ENCODE data around the gene CTNNBIP1.
"Not testable (repeated sequence)": the region's sequence is repeated elsewhere in the genome, so short reads cannot be mapped to it uniquely, and the experiment has no call there.

GRCh38 chr1:9803003-9803918, 106.8 kb downstream of the CTNNBIP1 start:
- TF ChIP-seq EP300 (conservative IDR thresholded peaks at IDR 0.05; ENCODE audit: poor library complexity, severe bottlenecking); RAD21 (conservative IDR thresholded peaks at IDR 0.05); MXI1 (conservative IDR thresholded peaks at IDR 0.05; ENCODE audit: poor library complexity, severe bottlenecking); EZH2 (IDR thresholded peaks at IDR 0.05; ENCODE audit: borderline replicate concordance, insufficient read depth, low read length, poor library complexity, severe bottlenecking): not testable (repeated sequence)
- TF ChIP-seq, protein P1, sequence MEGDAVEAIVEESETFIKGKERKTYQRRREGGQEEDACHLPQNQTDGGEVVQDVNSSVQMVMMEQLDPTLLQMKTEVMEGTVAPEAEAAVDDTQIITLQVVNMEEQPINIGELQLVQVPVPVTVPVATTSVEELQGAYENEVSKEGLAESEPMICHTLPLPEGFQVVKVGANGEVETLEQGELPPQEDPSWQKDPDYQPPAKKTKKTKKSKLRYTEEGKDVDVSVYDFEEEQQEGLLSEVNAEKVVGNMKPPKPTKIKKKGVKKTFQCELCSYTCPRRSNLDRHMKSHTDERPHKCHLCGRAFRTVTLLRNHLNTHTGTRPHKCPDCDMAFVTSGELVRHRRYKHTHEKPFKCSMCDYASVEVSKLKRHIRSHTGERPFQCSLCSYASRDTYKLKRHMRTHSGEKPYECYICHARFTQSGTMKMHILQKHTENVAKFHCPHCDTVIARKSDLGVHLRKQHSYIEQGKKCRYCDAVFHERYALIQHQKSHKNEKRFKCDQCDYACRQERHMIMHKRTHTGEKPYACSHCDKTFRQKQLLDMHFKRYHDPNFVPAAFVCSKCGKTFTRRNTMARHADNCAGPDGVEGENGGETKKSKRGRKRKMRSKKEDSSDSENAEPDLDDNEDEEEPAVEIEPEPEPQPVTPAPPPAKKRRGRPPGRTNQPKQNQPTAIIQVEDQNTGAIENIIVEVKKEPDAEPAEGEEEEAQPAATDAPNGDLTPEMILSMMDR (IDR thresholded peaks at IDR 0.05; ENCODE audit: poor library complexity, severe bottlenecking) = not testable (repeated sequence)
